GM12873 (cell line): ENCODE measurements around the gene CTR9.

Source experiments
- CTCF ChIP-seq: IDR thresholded peaks from 2 replicates; pipeline ENCODE4 v1.5.1; 2012; ENCODE audit warnings: low read depth, mild to moderate bottlenecking, moderate library complexity, low read length, control low read depth; ENCODE audit not compliant: insufficient read depth; ENCODE audit errors: missing control alignments

The CTR9 gene

DNA sequence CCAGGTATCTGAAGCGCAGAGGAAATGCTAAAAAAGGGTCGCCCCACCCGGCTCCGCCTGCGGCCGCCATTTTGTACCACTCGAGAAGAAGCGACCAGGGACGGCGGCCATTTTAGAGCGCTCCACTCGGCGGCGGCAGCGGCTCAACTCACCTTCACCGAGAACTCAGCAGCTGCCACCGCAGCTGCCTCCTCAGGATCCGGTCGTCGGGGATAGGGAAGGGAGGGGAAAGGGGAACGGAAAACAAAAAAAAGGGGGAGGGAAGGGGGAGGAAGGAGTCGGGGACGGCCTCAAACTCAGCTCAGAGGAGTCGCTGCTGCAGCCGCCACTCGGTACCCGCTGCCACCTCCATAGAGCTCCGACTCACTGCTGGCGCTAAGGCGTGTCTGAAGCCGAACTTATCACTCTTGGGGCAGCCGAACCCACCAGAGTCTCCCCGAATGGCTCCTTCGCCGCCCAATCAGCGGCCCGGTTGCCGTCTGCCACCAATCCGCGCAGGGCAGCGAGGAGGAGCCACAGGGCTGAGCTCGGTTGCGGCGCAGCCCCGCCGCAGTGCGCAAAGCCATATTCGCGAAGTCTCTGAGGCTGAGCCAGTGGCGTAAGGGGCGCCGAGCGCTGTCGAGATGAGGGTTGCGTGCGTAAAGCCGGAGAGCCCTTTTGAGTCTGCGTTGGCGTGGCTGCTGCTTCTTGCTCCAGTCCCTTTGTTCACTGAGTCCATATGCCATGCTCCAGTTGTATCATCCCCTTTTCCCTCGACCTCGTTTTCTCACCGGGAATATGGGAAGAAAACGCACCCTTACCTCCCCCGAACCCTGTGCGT is 57.7 kb downstream of the CTR9 start, which contains the start of gene EIF4G2:
Gene EIF4G2, minus strand, starts transcription at position 374 of the 820 bp plus-strand sequence.
- TF ChIP-seq CTCF = no peak

DNA sequence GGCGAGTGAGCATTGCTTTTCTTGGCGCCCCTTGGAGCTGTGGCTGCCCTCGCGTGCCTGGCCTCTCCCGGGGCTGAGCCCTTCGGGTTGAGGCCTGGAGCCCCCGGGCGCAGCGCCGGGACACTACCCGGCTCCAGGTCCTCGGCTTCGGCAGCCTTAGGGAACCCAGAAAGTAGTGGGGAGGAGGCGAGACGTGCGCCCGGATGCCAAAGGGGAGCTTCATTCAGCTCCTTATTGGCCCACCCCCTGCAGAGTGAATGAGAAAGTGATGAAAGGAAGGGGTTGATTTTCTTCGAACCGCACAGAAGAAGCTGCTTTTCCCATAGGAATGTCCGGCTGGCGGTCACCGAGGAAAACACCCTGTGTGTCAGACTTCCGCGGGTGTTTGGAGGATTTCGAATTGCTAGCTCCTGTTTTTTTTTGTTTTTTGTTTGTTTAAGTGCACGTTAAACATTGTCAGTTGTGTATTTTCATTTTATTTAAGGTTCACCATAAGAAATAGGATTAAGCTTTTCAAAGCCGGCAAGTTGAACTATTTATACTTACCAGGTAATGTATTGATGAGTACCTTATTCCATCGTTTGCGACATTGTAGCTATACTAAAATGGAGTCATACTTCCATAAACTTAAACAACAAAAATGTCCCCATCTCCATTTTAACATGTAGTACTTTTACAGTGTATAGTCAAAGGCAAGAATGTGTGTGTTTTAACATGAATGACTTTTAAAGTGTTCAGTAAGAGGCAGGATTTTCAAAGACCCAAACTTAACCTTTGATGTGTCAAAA is 58.5 kb downstream of the CTR9 start:
- TF ChIP-seq CTCF = no peak

DNA sequence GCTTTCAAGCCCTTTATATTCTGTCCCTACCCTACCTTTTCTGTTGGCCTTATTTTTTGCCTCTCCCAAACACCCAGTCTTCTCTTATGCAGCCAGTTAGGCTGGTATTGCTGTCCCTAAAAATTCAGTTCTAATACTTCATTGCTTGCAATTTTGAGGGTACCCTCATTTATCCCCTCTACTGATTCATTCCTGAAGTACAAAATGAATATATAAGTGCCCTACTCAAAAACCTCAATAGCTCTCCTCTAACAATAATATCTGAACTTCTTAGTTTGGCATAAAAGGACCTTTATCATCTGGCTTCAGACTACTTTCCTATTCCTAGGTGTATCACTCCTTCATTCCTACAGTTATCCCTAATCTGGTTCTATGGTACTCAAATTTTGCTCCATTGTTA is 62.9 kb downstream of the CTR9 start:
- TF ChIP-seq CTCF = no peak

DNA sequence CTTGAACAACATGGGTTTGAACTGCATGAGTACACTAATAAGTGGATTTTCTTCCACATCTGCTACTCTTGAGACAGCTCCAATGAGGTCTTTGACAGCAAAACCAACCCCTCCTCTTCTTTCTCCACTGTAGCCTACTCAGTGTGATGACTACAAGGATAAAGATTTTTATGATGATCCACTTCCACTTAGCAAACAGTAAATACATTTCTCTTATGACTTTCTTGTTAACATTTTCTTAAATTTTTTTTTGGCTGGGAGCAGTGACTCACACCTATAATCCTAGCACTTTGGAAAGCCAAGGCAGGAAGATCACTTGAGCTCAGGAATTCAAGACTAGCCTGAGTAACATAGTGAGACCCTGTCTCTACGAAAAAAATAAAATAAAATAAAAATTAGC is 67.5 kb downstream of the CTR9 start:
- TF ChIP-seq CTCF = no peak

GRCh38 chr11:10823152-10823579 is 72.1 kb downstream of the CTR9 start:
- no peak for TF ChIP-seq CTCF

DNA sequence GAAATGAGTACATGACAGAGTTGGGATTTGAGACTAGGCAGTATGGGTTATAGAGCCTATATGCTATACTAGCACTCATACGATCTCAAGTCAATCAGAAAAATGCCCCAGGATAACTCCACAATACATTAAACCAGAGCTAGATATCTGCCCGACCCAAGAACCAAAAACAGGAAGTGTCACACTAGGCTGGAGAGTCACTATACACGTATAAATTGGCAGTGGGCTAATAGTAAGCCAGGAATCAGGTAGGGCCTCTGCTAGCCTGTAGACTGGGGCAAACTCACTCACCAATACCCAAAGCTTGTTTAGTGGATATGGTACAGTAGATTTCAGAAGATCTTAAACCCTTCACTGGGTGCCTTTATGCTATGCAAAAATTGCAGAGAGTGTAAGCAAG is 73.8 kb downstream of the CTR9 start:
- TF ChIP-seq CTCF = no peak

DNA sequence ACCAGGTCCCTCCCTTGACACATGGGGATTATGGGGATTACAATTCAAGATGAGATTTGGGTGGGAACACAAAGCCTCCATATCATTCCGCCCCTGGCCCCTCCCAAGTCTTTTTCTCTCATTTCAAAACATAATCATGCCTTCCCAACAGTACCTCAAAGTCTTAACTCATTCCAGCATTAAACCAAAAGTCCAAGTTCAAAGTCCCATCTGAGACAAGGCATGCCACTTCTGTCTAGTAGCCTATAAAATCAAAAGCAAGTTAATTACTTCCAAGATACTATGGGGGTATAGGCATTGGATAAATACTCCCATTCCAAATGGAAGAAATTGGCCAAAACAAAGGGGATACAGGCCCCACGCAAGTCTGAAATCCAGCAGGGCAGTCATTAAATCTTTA is 77.4 kb downstream of the CTR9 start:
- TF ChIP-seq CTCF = no peak
